ENCODE data around the gene ECT2. TPM values are rescaled to one million over a fixed set of nuclear protein-coding genes. Genes with fewer than 3 reads are reported as not detected.

Gene ECT2
- total RNA-seq, 2 experiments from 2014 or later: 51.5 to 66.1 TPM

DNA sequence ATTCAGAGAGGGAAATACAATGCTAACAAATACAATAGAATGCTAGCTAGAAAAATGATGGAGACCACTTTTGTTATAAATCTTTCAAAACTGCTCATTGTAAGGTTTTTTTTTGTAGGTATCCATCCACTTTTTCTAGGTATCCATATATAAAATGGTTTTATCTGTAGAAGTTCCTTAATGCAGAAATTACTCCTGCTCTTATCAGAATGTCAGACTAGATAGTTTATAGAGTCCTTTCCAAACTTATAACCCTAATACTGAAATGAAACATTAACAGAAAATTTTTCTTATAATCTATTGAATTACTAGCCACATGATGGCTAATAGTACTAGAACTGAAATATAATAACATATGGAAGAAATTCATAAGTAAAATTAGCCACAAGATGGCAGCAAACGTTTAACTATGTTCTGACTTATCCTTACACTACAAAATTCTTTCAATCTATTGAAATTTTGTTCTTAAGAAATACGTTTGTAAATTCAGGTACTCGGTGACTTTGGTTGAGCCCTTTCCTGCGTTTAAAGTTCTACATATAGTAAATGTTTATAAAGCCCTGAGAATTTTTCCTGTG lies 58.5 kb downstream of the ECT2 start:
- no peaks in the 10 kb centered on the region for H3K4me1 ChIP-seq (ENCODE audit: insufficient read depth, low read length, poor library complexity, severe bottlenecking)
- peak; percentile 36 for DNase-seq (ENCODE audit: low spot score)

DNA sequence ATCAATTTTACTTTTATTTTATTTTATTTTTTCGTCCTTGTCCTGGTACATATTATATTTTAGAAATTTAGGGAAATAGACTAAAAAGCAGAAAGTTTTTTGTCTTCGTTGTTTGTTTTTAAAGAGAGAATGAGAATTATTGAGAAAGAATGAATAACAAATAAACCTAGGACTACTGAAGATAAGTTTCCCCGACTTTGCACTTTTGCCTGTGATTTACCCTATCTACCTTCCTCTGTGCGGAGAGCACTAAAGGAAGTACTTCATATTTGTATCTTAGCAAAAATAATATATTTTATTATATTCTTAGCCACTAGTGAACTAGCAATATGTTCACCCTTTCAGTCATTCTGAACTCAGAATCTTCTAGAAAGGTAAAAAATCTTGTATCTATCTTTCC lies 60.6 kb downstream of the ECT2 start:
- CTCF ChIA-PET (ENCODE audit: unreplicated experiment): no interaction called here

More for the DNA sequence above, 58.5 kb downstream of the ECT2 start:
- Histone ChIP-seq H3K79me2 (ENCODE audit: insufficient read depth, low read depth, low read length) (no peaks in the 10 kb centered on the region; the same call in 1 of the 2 replicates), H3K4me2 (ENCODE audit: low read length) (no peak overlapping the region), H4K20me1 (ENCODE audit: insufficient read depth, low read length) (no peaks in the 10 kb centered on the region), H3K27ac (ENCODE audit: low read depth, low read length, poor library complexity, severe bottlenecking) (no peak overlapping the region), H2AFZ (ENCODE audit: low read length) (no peak overlapping the region), H3K9me2 (ENCODE audit: insufficient read depth, low read length) (no peaks in the 10 kb centered on the region), H3K4me3 (ENCODE audit: low read depth, low read length, poor library complexity, severe bottlenecking) (no peak overlapping the region), H3K36me3 (ENCODE audit: insufficient read depth, low read length) (peaks cover 94% of the 10 kb centered on the region), H3K9me3 (ENCODE audit: low read length) (no peaks in the 10 kb centered on the region)
- CTCF ChIA-PET (ENCODE audit: unreplicated experiment): no interaction called here
- no TSS peak for BruUV-seq (replicated peaks)
- TF ChIP-seq, protein P1, sequence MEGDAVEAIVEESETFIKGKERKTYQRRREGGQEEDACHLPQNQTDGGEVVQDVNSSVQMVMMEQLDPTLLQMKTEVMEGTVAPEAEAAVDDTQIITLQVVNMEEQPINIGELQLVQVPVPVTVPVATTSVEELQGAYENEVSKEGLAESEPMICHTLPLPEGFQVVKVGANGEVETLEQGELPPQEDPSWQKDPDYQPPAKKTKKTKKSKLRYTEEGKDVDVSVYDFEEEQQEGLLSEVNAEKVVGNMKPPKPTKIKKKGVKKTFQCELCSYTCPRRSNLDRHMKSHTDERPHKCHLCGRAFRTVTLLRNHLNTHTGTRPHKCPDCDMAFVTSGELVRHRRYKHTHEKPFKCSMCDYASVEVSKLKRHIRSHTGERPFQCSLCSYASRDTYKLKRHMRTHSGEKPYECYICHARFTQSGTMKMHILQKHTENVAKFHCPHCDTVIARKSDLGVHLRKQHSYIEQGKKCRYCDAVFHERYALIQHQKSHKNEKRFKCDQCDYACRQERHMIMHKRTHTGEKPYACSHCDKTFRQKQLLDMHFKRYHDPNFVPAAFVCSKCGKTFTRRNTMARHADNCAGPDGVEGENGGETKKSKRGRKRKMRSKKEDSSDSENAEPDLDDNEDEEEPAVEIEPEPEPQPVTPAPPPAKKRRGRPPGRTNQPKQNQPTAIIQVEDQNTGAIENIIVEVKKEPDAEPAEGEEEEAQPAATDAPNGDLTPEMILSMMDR (conservative IDR thresholded peaks at IDR 0.05; ENCODE audit: low read length): peak; percentile 79
- no peak for TF ChIP-seq EZH2phosphoT487 (IDR thresholded peaks at IDR 0.05; ENCODE audit: borderline replicate concordance, low read depth, low read length)
- POLR2A ChIA-PET: no interaction called here
- intact Hi-C loops (cut with micrococcal nuclease; ENCODE audit: unreplicated experiment): no loop called here

DNA sequence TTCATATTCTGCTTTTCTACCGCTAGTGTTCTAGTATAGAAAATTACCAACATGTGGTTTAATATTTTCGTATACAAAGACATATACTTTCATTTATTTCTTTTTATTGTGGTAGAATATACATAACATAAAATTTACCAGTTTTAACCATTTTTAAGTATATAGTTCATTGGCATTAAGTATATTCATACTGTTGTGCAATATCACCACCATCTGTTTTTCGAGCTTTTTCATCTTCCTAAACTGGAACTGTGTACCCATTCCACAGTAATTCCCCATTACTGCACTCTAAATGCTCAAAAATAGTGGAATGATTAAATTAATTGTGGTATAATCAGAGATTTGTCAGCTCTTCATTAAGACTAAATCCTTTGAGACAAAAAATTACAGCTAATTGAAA lies 62.9 kb downstream of the ECT2 start:
- H3K36me3 ChIP-seq (ENCODE audit: insufficient read depth, low read length): peaks cover 95% of the 10 kb centered on the region
- H4K20me1 ChIP-seq (ENCODE audit: insufficient read depth, low read length): no peaks in the 10 kb centered on the region
- no TSS peak for BruUV-seq (replicated peaks)
- no peaks in the 10 kb centered on the region; the same call in 1 of the 2 replicates for H3K79me2 ChIP-seq (ENCODE audit: insufficient read depth, low read depth, low read length)
- no peak overlapping the region for H2AFZ ChIP-seq (ENCODE audit: low read length)
- no peak overlapping the region for H3K4me3 ChIP-seq (ENCODE audit: low read depth, low read length, poor library complexity, severe bottlenecking)
- no peaks in the 10 kb centered on the region for H3K9me3 ChIP-seq (ENCODE audit: low read length)
- no peak for DNase-seq (ENCODE audit: low spot score)
- no peaks in the 10 kb centered on the region for H3K9me2 ChIP-seq (ENCODE audit: insufficient read depth, low read length)
- TF ChIP-seq, protein P1 (conservative IDR thresholded peaks at IDR 0.05; ENCODE audit: low read length): no peak
- TF ChIP-seq EZH2phosphoT487 (IDR thresholded peaks at IDR 0.05; ENCODE audit: borderline replicate concordance, low read depth, low read length): no peak
- intact Hi-C loops (cut with micrococcal nuclease; ENCODE audit: unreplicated experiment): no loop called here
- no peak overlapping the region for H3K4me2 ChIP-seq (ENCODE audit: low read length)
- no peaks in the 10 kb centered on the region for H3K4me1 ChIP-seq (ENCODE audit: insufficient read depth, low read length, poor library complexity, severe bottlenecking)
- ChIA-PET POLR2A (interaction anchor here (0.7 to 1.5 kb wide), 2 partner anchors 55 to 63 kb away, joined by 3 to 4 read pairs; partner anchors contain the start of gene ECT2), CTCF (ENCODE audit: unreplicated experiment) (no interaction called here)
- no peak overlapping the region for H3K27ac ChIP-seq (ENCODE audit: low read depth, low read length, poor library complexity, severe bottlenecking)

More for the DNA sequence above, 60.6 kb downstream of the ECT2 start:
- no peaks in the 10 kb centered on the region for H3K4me1 ChIP-seq (ENCODE audit: insufficient read depth, low read length, poor library complexity, severe bottlenecking)
- no peak overlapping the region for H3K4me3 ChIP-seq (ENCODE audit: low read depth, low read length, poor library complexity, severe bottlenecking)
- H3K79me2 ChIP-seq (ENCODE audit: insufficient read depth, low read depth, low read length): no peaks in the 10 kb centered on the region; the same call in 1 of the 2 replicates
- POLR2A ChIA-PET: interaction anchor here (0.7 kb wide), 1 partner anchor 12 kb away, joined by 3 read pairs; no protein-coding TSS in a partner anchor
- H3K27ac ChIP-seq (ENCODE audit: low read depth, low read length, poor library complexity, severe bottlenecking): no peak overlapping the region
- no peak for TF ChIP-seq EZH2phosphoT487 (IDR thresholded peaks at IDR 0.05; ENCODE audit: borderline replicate concordance, low read depth, low read length)
- TF ChIP-seq, protein P1 (conservative IDR thresholded peaks at IDR 0.05; ENCODE audit: low read length): no peak
- H3K9me3 ChIP-seq (ENCODE audit: low read length): no peaks in the 10 kb centered on the region
- H2AFZ ChIP-seq (ENCODE audit: low read length): no peak overlapping the region
- H3K9me2 ChIP-seq (ENCODE audit: insufficient read depth, low read length): no peaks in the 10 kb centered on the region
- H3K4me2 ChIP-seq (ENCODE audit: low read length): no peak overlapping the region
- H3K36me3 ChIP-seq (ENCODE audit: insufficient read depth, low read length): peaks cover 96% of the 10 kb centered on the region
- no peak for DNase-seq (ENCODE audit: low spot score)
- no TSS peak for BruUV-seq (replicated peaks)
- no peaks in the 10 kb centered on the region for H4K20me1 ChIP-seq (ENCODE audit: insufficient read depth, low read length)
- intact Hi-C loops (cut with micrococcal nuclease; ENCODE audit: unreplicated experiment): no loop called here

Measured in OCI-LY7 (cell line).